Anterior cingulate cortex (tissue), 58 donors: ENCODE results near the gene ANO1.

Experiments
- DNase-seq, 58 donors: peaks; one replicate each; lab custom pipeline; 2025; lab: John Stamatoyannopoulos, UW

ANO1 gene

DNA sequence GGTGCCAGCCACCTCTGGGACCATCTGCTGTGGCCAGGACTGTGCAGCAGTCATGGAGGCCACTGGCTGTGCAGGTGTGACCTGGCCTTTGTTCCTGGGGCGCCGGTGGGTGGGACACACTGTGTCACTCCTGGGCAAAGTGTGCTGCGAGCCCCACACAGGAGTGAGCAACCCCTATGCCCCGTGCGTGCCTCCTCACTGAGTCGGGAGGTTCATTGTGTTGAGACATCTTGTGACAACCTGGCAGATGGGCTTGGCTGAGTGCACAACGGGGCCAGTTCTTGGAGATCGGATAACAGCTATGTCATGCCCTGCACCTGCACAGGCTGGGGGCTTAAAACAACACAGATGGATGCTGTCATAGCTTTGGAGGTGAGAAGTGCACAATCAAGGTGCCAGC lies 13.5 kb downstream of the ANO1 start:
- DNase-seq: no peak

GRCh38 chr11:70092959-70093715 lies 15.0 kb downstream of the ANO1 start:
- no peak for DNase-seq

DNA sequence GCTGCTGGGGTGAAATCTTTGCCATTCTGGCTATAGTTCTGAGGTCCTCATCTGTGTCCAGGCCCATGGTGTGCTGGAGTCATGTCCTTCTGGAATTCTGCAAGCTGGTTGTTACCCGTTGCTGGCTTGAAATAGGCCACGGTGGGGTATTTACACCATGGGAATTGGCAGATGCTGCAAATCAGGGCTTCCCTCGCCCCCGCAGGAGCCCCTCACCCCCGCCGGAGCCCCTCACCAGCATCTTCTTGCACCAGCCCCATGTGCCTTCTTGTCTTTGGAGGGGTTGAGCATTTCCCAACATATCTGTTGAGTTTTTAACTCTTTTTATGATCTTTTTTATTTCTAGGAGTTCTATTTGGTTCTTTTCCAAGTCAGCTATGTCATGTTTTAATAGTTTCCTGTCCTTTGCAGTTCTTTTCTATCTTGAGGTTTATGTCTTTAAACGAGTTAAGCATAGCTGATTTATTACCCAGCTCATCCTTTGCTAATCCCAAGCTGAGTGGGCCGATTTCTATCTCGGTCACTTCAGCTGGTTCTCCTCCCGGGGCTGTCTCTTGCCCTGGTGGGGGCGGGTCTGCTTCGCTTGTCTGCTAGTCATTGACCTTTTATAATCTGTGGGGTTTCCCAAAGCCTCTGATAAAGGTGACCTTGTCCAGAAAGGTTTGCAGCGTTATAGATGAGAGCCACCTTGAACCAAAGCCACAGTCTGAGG lies 17.6 kb downstream of the ANO1 start:
- no peak for DNase-seq

- DNase-seq: no peak
These were observed 19.9 kb downstream of the ANO1 start for GRCh38 chr11:70097783-70098563.

DNA sequence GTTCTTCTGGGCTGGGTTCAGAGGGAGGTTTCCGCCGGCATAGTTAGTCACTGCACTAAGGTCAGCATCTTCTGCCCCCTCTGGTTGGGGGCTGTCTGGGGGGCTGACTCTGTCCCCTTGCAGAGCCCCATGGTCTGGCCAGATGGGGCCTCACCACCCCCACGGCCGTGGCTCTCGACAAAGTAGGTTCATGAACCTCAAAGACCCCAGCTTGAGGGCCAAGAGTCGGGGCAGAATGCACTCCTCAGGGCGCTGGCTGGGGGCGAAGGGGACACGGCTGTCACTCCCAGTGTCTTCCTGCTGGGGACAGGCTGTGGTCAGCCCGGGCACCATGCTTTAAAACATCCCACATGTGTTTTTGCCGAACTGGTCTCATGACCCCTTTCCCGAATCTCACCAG lies 20.8 kb downstream of the ANO1 start:
- no peak for DNase-seq

GRCh38 chr11:70099578-70100279 lies 21.6 kb downstream of the ANO1 start:
- no peak for DNase-seq

- no peak for DNase-seq
These were observed 22.1 kb downstream of the ANO1 start for GRCh38 chr11:70100280-70100603.

DNA sequence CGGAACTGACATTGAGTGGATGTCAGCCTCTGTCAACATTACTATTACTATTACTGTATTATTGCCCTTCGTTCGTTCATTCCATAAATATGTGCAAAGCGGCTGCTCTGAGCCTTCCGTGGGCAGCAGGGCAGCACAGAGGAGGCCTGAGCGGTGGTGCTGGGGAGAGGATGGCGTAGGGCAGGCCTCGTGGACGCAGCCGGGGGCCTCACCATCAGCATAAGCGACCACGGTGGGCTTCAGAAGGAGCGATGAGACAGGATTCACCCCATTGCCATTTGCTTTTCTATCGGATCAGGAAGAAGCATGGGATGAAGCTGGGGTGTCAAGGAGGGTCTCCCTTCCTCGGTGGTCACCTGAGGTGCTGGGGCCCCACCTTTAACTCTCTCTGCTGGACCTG lies 22.7 kb downstream of the ANO1 start:
- DNase-seq: no peak

GRCh38 chr11:70103256-70103975 lies 25.3 kb downstream of the ANO1 start:
- DNase-seq: no peak

- no peak for DNase-seq
These were observed 26.3 kb downstream of the ANO1 start for GRCh38 chr11:70104419-70104818.

DNA sequence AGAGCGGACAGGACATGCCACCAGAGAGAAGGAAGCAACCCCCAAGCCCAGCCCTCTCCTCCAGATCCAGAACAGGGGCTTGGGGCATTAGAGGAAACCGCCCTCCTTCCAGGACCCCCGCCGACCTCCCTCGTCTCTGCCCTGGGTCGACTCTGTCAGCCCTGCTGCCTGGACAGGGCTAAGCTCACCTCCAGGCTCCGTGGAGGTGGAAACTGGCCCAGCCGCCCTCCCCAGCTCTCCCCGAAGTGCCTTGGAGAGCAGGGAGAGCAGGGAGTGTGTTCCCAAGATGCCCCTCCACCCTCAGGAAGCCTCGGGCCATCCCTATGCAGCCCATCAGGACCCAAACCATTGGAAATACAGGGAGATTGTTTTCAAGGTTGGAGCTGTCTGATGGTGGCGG lies 26.8 kb downstream of the ANO1 start:
- DNase-seq: no peak

- DNase-seq: no peak
These were observed 27.2 kb downstream of the ANO1 start for GRCh38 chr11:70105369-70105754.

DNA sequence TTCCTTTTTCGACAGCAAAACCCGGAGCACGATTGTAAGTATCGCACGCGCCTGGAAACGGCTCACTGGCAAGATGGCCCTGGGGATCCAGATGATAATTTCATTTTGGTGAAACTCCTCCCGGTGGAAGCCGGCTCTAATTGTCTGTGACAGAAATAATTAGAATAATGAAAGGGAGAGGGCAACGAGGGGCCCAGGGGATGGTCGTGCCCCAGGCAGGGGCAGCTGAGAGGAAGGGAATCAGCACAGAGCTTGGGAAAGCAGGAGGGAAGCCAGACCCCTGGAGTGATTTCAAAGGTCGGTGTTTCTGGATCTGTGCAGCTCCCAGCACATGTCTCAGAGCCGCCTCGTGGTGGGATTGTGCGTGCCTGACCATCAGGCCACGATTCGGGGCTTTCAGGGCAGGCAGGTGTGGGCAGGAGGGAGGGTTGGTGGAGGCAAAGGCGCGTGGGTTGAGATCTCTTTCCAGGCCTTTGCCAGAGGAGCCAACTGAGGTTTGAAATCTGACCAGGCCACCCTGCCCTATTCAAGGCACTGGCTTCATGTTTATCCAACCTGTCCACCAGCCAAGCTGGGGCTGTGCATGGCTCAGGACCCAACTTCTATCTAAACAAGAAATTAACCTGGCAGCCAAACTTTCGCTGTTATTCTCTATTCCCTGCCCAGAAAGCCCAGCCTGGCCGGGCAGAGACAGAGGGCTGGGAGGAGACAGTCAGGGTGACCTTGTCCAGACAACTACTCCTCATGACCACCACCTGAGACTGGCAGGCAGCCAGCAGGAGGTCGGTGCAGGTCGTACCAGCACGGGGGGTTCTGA lies 27.8 kb downstream of the ANO1 start:
- DNase-seq: no peak

GRCh38 chr11:70106757-70107156 lies 28.6 kb downstream of the ANO1 start:
- DNase-seq: no peak

DNA sequence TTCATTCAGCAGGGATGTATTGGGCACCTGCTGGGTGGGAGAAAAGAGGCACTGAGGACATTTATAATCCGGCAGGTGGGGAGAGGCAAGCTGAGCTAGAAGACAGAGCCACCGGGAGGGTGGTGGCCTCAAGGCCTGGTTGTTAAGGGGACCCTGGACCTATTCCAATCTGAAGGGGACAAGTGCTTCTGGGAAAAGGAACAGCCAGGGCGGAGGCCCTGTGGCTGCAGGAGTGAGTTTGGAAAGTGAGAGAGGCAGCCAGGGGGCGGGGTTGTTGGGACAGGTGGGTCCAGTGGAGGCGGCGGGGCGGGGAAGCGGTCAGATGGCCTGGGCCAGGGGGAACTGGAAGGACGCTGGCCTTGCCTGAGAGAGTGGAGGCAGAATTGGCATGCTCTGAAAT lies 29.1 kb downstream of the ANO1 start:
- DNase-seq: no peak

DNA sequence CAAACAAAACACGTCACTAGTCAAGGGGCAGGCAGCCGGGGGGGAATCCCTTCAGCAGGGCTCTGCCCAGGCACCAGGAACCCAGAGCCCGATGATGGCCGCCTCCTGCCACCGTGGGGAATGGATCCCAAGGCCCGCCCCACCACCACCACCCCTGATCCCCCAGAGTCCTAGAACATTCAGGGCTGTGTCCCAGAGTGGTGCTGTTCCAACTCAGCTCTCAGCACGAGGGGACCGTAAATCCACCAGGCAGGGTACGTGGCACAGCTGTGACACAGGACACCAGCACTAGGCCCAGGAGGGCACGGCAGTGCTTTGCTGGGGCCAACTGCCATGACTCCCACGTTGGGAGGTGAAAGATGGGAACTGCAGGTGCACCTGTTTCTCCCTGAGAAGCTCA lies 29.6 kb downstream of the ANO1 start:
- no peak for DNase-seq

DNA sequence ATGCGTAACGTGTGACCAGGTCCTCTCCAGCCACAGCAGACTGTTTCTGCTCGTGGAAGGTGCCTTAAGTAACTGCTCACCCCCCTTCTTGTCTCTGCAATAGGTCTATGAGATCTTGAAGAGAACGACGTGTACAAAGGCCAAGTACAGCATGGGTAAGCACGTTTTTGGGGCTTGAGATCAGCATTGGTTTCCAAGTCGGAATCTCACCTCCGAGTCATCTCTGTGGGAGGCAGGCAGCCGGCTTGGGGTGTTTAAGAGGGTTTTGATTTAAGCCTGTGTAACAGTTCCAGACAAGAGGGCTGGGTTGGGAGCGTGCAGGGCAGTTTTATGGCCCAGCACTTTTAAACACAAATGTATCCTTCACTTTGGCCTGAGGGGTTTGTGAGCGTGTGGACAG lies 30.1 kb downstream of the ANO1 start:
- no peak for DNase-seq

GRCh38 chr11:70109006-70109405 lies 30.9 kb downstream of the ANO1 start:
- DNase-seq: no peak

DNA sequence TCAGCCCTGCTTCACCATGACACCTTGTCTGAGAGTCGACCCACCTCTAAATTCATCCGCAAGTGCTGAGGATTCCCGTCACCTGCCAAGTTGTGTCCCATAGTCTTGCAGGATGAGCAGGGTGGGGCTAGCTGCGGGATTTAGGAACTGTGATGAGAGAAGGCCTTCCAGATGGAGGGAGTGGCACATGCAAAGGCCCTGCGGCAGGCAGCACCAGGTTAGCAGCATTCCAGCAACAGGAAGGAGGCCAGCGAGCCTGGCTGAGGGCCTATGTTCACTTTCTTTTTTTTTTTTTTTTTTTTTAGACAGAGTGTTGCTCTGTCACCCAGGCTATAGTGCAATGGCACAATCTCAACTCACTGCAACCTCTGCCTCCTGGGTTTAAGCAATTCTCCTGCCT lies 31.8 kb downstream of the ANO1 start:
- DNase-seq: no peak
